ENCODE results near the gene CACNB4. TPM values are rescaled to one million over a fixed set of nuclear protein-coding genes. Genes with fewer than 3 reads are reported as not detected.

The CACNB4 gene
- total RNA-seq, 1 donor: 4.3 TPM

DNA sequence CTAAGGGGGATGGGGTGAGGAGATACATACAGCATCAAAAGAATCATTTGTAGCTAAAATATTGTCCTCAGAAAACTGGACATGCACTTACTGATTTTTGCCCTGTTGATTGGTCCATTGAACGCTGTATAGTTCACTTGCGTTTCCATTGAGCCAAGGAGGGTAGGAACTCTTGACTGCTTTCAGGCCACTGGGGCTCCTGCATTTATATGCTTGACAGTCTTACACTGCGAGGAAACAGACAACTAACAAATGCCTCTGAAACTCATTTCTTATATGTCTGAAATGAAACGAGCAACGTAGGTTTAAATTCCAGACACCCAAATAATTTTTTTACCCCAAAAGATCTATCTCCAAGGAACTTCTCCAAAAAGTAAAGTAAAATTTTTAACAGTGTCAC lies 312.8 kb downstream of the CACNB4 start:
- DNase-seq (ENCODE audit: insufficient read length, low spot score, missing footprints): no peak
- Histone ChIP-seq H3K79me2 (ENCODE audit: insufficient read depth, low read length) (no peaks in the 10 kb centered on the region), H3K4me2 (ENCODE audit: insufficient read depth, low read length) (no peak overlapping the region), H3K9me3 (ENCODE audit: low read depth, low read length) (no peaks in the 10 kb centered on the region), H3K27me3 (ENCODE audit: insufficient read depth, low read length) (no peaks in the 10 kb centered on the region), H3K4me3 (ENCODE audit: insufficient read depth, low read length) (no peak overlapping the region), H3K4me1 (ENCODE audit: insufficient read depth, low read length) (no peaks in the 10 kb centered on the region), H3K27ac (ENCODE audit: low read depth, low read length) (no peak overlapping the region), H3K36me3 (ENCODE audit: insufficient read depth, low read length) (no peaks in the 10 kb centered on the region), H4K20me1 (ENCODE audit: insufficient read depth, low read length) (no peaks in the 10 kb centered on the region), H2AFZ (ENCODE audit: low read length) (no peak overlapping the region)
- TF ChIP-seq, protein P1, sequence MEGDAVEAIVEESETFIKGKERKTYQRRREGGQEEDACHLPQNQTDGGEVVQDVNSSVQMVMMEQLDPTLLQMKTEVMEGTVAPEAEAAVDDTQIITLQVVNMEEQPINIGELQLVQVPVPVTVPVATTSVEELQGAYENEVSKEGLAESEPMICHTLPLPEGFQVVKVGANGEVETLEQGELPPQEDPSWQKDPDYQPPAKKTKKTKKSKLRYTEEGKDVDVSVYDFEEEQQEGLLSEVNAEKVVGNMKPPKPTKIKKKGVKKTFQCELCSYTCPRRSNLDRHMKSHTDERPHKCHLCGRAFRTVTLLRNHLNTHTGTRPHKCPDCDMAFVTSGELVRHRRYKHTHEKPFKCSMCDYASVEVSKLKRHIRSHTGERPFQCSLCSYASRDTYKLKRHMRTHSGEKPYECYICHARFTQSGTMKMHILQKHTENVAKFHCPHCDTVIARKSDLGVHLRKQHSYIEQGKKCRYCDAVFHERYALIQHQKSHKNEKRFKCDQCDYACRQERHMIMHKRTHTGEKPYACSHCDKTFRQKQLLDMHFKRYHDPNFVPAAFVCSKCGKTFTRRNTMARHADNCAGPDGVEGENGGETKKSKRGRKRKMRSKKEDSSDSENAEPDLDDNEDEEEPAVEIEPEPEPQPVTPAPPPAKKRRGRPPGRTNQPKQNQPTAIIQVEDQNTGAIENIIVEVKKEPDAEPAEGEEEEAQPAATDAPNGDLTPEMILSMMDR (IDR thresholded peaks at IDR 0.05; ENCODE audit: extremely low read depth, low read depth, low read length): no peak

DNA sequence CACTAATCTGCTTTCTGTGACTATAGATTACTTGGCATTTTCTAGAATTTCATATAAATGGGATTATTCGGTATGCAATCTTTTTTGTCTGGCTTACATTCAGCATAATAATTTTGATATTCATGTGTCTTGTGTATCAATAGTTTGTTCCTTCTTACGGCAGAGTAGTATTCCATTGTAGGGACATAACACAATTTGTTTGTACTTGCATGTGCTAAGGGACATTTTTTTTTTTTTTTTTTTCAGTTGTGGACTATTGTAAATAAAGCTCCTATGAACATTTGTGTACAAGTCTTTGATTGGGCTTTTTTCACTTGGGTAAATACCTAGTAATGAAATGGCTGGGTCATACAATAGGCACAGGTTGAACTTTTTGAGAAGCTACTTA lies 315.7 kb downstream of the CACNB4 start:
- DNase-seq (ENCODE audit: insufficient read length, low spot score, missing footprints): no peak
- H3K4me2 ChIP-seq (ENCODE audit: insufficient read depth, low read length): no peak overlapping the region
- TF ChIP-seq, protein P1 (IDR thresholded peaks at IDR 0.05; ENCODE audit: extremely low read depth, low read depth, low read length): no peak
- H3K9me3 ChIP-seq (ENCODE audit: low read depth, low read length): no peaks in the 10 kb centered on the region
- no peaks in the 10 kb centered on the region for H3K27me3 ChIP-seq (ENCODE audit: insufficient read depth, low read length)
- no peaks in the 10 kb centered on the region for H3K4me1 ChIP-seq (ENCODE audit: insufficient read depth, low read length)
- no peaks in the 10 kb centered on the region for H3K79me2 ChIP-seq (ENCODE audit: insufficient read depth, low read length)
- no peak overlapping the region for H3K4me3 ChIP-seq (ENCODE audit: insufficient read depth, low read length)
- no peak overlapping the region for H3K27ac ChIP-seq (ENCODE audit: low read depth, low read length)
- no peaks in the 10 kb centered on the region for H4K20me1 ChIP-seq (ENCODE audit: insufficient read depth, low read length)
- no peak overlapping the region for H2AFZ ChIP-seq (ENCODE audit: low read length)
- no peaks in the 10 kb centered on the region for H3K36me3 ChIP-seq (ENCODE audit: insufficient read depth, low read length)

Small RNA genes within 50 kb of the gene (small RNA-seq; reads per million reads assigned to genes)
- not detected for gene RPL30P2

Other genes starting within 250 kb of the CACNB4 start
- 51.6 and 52.5 TPM in 2 replicates for gene STAM2, start 76.7 kb upstream of the CACNB4 start, total RNA-seq
- gene FMNL2, start 236.1 kb upstream of the CACNB4 start, total RNA-seq: 24.2 and 26.2 TPM in 2 replicates